Suprapubic skin (tissue), 4 donors: Measurements from ENCODE around the gene AK2. TPM values are rescaled to one million over a fixed set of nuclear protein-coding genes. Genes with fewer than 3 reads are reported as not detected.

Source experiments
- DNase-seq, 2 donors: peaks; one replicate each; pipeline ENCODE4 v3.0.0-alpha.2; 2019; ENCODE audit warnings: low spot score in 2 of 2
- H3K27ac ChIP-seq: fragments of 200-600 bp; sonication (generic); one replicate; pipeline ENCODE4 v1.5.1; 2019
- H3K27me3 ChIP-seq: fragments of 200-600 bp; sonication (generic); one replicate; pipeline ENCODE4 v1.5.1; 2019
- H3K36me3 ChIP-seq: fragments of 200-600 bp; sonication (generic); one replicate; pipeline ENCODE4 v1.5.1; 2019
- H3K4me1 ChIP-seq: fragments of 200-600 bp; sonication (generic); one replicate; pipeline ENCODE4 v1.5.1; 2019
- H3K4me3 ChIP-seq: fragments of 200-600 bp; sonication (generic); one replicate; pipeline ENCODE4 v1.5.1; 2019; ENCODE audit warnings: mild to moderate bottlenecking
- H3K9me3 ChIP-seq: fragments of 200-600 bp; sonication (generic); one replicate; pipeline ENCODE4 v1.5.1; 2019
- CTCF ChIP-seq, 2 donors: fragments of 200-600 bp in 1 of 2; fragments of 450-650 bp in 1 of 2; sonication (generic) in 1 of 2; IDR thresholded peaks; one replicate each; pipeline ENCODE4 v1.5.1; 2016 to 2019; ENCODE audit warnings: antibody characterized with exemption in 2 of 2, mild to moderate bottlenecking in 1 of 2, moderate library complexity in 1 of 2
- EP300 ChIP-seq: sonication (generic); formaldehyde crosslinking; IDR thresholded peaks from one replicate; pipeline ENCODE4 v1.6.1; 2017; ENCODE audit warnings: antibody characterized with exemption
- POLR2A ChIP-seq, 2 donors: fragments of 450-650 bp; IDR thresholded peaks; one replicate each; pipeline ENCODE4 v1.6.1; 2017; ENCODE audit warnings: antibody characterized with exemption in 2 of 2, mild to moderate bottlenecking in 2 of 2, moderate library complexity in 2 of 2
- POLR2AphosphoS5 ChIP-seq, 3 donors: sonication (generic); formaldehyde crosslinking; IDR thresholded peaks; one replicate each; pipeline ENCODE4 v1.6.1; 2017; ENCODE audit warnings: antibody characterized with exemption in 3 of 3
- WGBS: methylation state at CpG from one replicate; pipeline ENCODE4 v1.1.5; 2018; 5-methylcytosine and 5-hydroxymethylcytosine counted together
- total RNA-seq, 4 donors: library from RNA; depleted of rRNA; stranded (reverse); fragments of >200 nt; gene quantifications; one replicate each; pipeline ENCODE4 v1.1.0, GENCODE V29; 2016

The AK2 gene
- total RNA-seq, 4 donors from 2014 or later: 122 to 139 (median 125) TPM

DNA sequence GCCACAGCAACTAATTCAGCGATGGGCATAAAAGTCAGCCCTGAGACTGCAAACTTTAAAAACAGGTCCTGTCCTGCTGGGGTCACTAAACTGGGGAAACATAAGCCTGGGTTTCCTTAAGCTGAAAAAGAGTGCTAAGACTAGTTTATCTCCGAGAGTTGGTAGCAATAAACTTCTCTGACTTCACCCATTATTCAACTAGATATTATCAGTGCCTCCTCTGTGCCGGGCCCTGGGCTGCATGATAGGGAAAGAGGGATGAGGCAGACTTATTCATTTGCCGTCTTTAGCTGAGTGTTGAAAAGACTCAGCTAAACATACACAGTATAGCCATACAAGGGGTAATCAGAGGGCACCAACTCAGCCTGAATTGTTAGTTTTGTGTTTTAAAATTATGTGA is 33.0 kb downstream of the AK2 start:
- H3K4me3 ChIP-seq: no peak overlapping the region
- no peak overlapping the region for H3K27ac ChIP-seq
- H3K9me3 ChIP-seq: no peaks in the 10 kb centered on the region
- H3K27me3 ChIP-seq: no peaks in the 10 kb centered on the region
- no peaks in the 10 kb centered on the region for H3K36me3 ChIP-seq
- H3K4me1 ChIP-seq: peaks cover 51% of the 10 kb centered on the region
- WGBS: 65% methylated on average over 4 of the region's 4 CpGs
- DNase-seq: no peak
- TF ChIP-seq POLR2AphosphoS5 (IDR thresholded peaks at IDR 0.05): no peak
- no peak for TF ChIP-seq CTCF (IDR thresholded peaks at IDR 0.05)
- TF ChIP-seq POLR2A (IDR thresholded peaks at IDR 0.05): no peak
- TF ChIP-seq EP300: no peak

DNA sequence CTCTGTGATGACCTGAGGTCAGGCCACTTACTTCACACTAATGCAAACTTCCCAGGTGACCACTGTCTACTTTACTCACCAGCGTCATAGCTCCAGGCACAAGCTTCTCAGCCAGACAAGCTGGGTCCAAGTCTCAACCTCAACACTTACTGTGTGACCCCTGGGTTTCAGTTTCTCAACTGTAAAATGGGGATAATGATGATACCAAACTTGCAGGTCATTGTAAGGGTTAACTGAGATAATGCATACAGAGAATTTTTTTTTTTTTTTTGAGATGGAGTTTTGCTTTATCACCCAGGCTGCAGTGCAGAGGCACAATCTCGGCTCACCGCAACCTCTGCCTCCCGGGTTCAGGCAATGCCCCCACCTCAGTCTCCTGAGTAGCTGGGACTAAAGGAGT is 34.7 kb downstream of the AK2 start:
- no peak for DNase-seq
- 89% methylated on average over 4 of the region's 4 CpGs for whole genome bisulfite sequencing
- Histone ChIP-seq H3K4me3 (no peak overlapping the region), H3K9me3 (no peaks in the 10 kb centered on the region), H3K4me1 (peaks cover 46% of the 10 kb centered on the region), H3K27ac (no peak overlapping the region), H3K27me3 (no peaks in the 10 kb centered on the region), H3K36me3 (no peaks in the 10 kb centered on the region)
- TF ChIP-seq EP300 (no peak), POLR2A (IDR thresholded peaks at IDR 0.05) (no peak), CTCF (IDR thresholded peaks at IDR 0.05) (no peak), POLR2AphosphoS5 (IDR thresholded peaks at IDR 0.05) (no peak)

DNA sequence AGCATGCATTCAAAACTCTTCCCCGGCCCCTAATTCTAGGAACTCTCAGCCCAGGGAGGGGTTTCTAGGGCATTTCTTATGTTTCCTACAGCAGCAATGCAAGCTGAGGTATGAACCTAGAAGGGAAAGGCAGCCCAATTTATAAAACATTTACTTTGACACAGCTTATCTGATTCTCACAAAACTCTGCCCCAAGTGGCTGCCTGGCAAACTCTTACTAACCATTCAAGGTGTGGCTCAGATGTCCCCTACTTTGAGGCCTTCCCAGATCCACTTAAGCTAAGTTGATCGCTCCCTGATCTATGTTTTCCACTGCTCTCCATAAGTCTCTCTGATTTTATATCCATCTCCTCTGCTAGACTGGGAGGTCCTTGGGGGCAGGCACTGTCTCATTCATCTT is 35.4 kb downstream of the AK2 start:
- WGBS: 90% methylated on average over 2 of the region's 2 CpGs

DNA sequence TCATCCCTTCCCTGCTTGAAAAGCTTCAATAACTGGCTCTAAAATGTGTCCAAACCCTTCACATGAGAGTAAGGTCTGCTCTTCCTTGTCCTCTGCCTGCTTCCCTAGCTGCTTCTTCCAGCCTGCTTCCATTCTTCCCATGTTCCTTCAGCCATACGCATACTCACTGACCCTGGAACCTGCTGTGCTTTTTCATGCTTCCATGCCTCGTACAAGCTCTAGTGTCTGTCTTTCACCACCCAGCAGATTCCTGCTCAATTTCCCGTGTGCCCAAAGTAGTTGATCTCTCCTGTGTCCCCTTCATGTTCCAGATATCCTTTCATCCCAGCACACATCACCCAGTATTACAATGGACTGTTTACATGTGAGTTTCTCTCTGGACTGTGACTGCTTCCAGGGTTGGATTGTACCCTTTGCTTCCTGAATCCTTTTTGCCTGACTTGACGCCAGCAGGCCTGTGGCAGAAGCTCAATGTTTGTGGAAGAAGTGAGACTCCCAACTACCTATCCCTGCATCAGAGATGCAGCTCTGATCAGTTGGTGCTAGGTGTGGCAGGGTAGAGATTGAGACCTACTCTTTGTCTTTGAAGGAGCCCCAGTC is 36.2 kb downstream of the AK2 start:
- TF ChIP-seq POLR2AphosphoS5 (IDR thresholded peaks at IDR 0.05) (no peak), EP300 (no peak), POLR2A (IDR thresholded peaks at IDR 0.05) (no peak), CTCF (IDR thresholded peaks at IDR 0.05) (no peak)
- no peaks in the 10 kb centered on the region for H3K36me3 ChIP-seq
- H3K4me1 ChIP-seq: peaks cover 36% of the 10 kb centered on the region
- no peaks in the 10 kb centered on the region for H3K9me3 ChIP-seq
- no peak overlapping the region for H3K4me3 ChIP-seq
- no peak for DNase-seq
- no peaks in the 10 kb centered on the region for H3K27me3 ChIP-seq
- WGBS: 81% methylated on average over 4 of the region's 4 CpGs
- no peak overlapping the region for H3K27ac ChIP-seq

More for the DNA sequence above, 35.4 kb downstream of the AK2 start:
- Histone ChIP-seq H3K36me3 (no peaks in the 10 kb centered on the region), H3K27ac (no peak overlapping the region), H3K27me3 (no peaks in the 10 kb centered on the region), H3K4me3 (no peak overlapping the region), H3K9me3 (no peaks in the 10 kb centered on the region), H3K4me1 (peaks cover 43% of the 10 kb centered on the region)
- no peak for TF ChIP-seq POLR2AphosphoS5 (IDR thresholded peaks at IDR 0.05)
- no peak for TF ChIP-seq CTCF (IDR thresholded peaks at IDR 0.05)
- no peak for TF ChIP-seq EP300
- no peak for TF ChIP-seq POLR2A (IDR thresholded peaks at IDR 0.05)
- no peak for DNase-seq

DNA sequence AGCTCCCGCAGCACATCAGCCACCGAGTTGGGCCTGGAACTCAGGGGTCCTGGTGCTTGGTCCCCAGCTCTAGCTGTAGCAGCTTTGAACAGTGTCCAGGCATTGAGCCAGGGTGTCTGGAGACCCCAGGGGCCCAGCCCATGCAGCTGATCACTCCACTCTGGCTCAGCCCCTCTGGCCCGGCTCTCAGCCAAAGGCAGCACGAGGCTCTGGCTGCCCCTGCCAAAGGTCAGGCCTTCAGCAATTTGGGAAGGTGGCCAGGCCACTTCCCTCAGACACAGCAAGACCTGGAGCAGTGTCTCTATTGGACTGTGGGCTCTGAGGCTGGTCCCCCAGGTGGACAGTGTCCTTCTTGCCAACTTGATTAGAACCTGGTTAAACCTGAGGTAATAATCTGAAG is 37.7 kb downstream of the AK2 start:
- Histone ChIP-seq H3K4me1 (peaks cover 24% of the 10 kb centered on the region), H3K36me3 (no peaks in the 10 kb centered on the region), H3K27me3 (no peaks in the 10 kb centered on the region), H3K9me3 (no peaks in the 10 kb centered on the region), H3K4me3 (no peak overlapping the region), H3K27ac (no peak overlapping the region)
- no peak for TF ChIP-seq CTCF (IDR thresholded peaks at IDR 0.05)
- TF ChIP-seq EP300: no peak
- no peak for TF ChIP-seq POLR2A (IDR thresholded peaks at IDR 0.05)
- no peak for TF ChIP-seq POLR2AphosphoS5 (IDR thresholded peaks at IDR 0.05)
- DNase-seq: no peak
- WGBS: no CpG with 5 or more reads among the region's 4 CpGs
